Upper lobe of left lung (tissue), 6 donors: ENCODE measurements around the gene FCRLA. TPM values are rescaled to one million over a fixed set of nuclear protein-coding genes. Genes with fewer than 3 reads are reported as not detected.
"Not testable (repeated sequence)": the region's sequence is repeated elsewhere in the genome, so short reads cannot be mapped to it uniquely, and the experiment has no call there.

Experiments used
- ATAC-seq, 2 donors: fragments of 200-7000 bp; cut with Tn5 transposase; one replicate each; pipeline ENCODE4 v1.9.1; 2022; ENCODE audit warnings: mild to moderate bottlenecking in 2 of 2, moderate library complexity in 2 of 2; ENCODE audit not compliant: low FRiP score in 2 of 2
- DNase-seq, 2 donors: peaks; one replicate each; pipeline ENCODE4 v3.0.0-alpha.2; 2019 to 2020
- H3K27ac ChIP-seq, 4 donors: fragments of 200-600 bp; sonication (generic); one replicate each; pipeline ENCODE4 v1.5.1; 2016 to 2019
- H3K27me3 ChIP-seq, 4 donors: fragments of 200-600 bp; sonication (generic); one replicate each; pipeline ENCODE4 v1.5.1; 2017 to 2019
- H3K36me3 ChIP-seq, 4 donors: fragments of 200-600 bp; sonication (generic); one replicate each; pipeline ENCODE4 v1.5.1; 2016 to 2019
- H3K4me1 ChIP-seq, 4 donors: fragments of 200-600 bp; sonication (generic); one replicate each; pipeline ENCODE4 v1.5.1; 2018 to 2019
- H3K4me3 ChIP-seq, 4 donors: fragments of 200-600 bp; sonication (generic); one replicate each; pipeline ENCODE4 v1.5.1; 2017 to 2019; ENCODE audit warnings: mild to moderate bottlenecking in 2 of 4, moderate library complexity in 1 of 4
- H3K9me3 ChIP-seq, 4 donors: fragments of 200-600 bp; sonication (generic); one replicate each; pipeline ENCODE4 v1.5.1; 2018 to 2019
- CTCF ChIP-seq, 6 experiments: fragments of 450-650 bp in 4 of 6; fragments of 200-600 bp in 2 of 6; sonication (generic) in 2 of 6; IDR thresholded peaks; one replicate each; pipeline ENCODE4 v1.5.1; 2016 to 2019; ENCODE audit warnings: antibody characterized with exemption in 6 of 6
- EP300 ChIP-seq, 4 donors: sonication (generic); formaldehyde crosslinking; IDR thresholded peaks; one replicate each; pipeline ENCODE4 v1.5.1; 2017; ENCODE audit warnings: antibody characterized with exemption in 4 of 4, control low read depth in 2 of 4
- POLR2A ChIP-seq, 4 donors: fragments of 450-650 bp; IDR thresholded peaks; one replicate each; pipeline ENCODE4 v1.5.1; 2016 to 2017; ENCODE audit warnings: antibody characterized with exemption in 4 of 4, mild to moderate bottlenecking in 2 of 4
- POLR2AphosphoS5 ChIP-seq, 2 donors: sonication (generic); formaldehyde crosslinking; IDR thresholded peaks; one replicate each; pipeline ENCODE4 v1.5.1; 2017; ENCODE audit warnings: antibody characterized with exemption in 2 of 2
- WGBS, 2 donors: methylation state at CpG; one replicate each; pipeline ENCODE4 v1.1.5; 2017 to 2018; 5-methylcytosine and 5-hydroxymethylcytosine counted together
- total RNA-seq, 6 donors: library from RNA; depleted of rRNA in 4 of 6; stranded (reverse); fragments of >200 nt in 4 of 6; gene quantifications; one replicate each; pipeline versions ENCODE4 v1.1.0 to v1.2.1, GENCODE V29; 2016 to 2021
- donor health status: DM: no; HTN: no; CAD: no; lungs with moderate emphysema.
- donor health status: DM: no; HTN: yes; CAD: no; lungs with severe emphysema.

Gene FCRLA
- total RNA-seq, 6 donors from 2014 or later, result 0.52 to 1.2 (median 1.0) TPM; not detected in 3

DNA sequence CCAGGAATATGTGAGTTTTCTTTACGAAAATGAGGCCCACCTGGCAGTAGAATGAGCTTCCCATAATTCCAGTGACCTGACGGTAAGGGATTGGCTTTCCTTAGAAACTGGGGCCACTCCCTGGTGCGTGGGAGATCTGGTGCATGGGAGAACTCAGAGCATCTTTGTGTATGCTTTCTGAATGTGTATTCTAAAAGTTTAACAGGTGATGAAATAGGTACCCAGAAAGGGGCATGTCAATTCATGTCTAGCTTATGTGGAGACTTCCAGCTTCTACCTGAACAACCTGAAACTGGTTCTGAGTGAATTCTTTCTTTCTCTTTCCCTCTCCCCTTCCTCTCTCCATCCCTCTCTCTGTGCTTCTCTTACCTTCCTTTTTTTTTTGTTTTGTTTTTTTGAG, 15.2 kb upstream of the FCRLA start:
- Histone ChIP-seq H3K36me3 (no peaks in the 10 kb centered on the region), H3K4me1 (no peaks in the 10 kb centered on the region), H3K4me3 (no peak overlapping the region), H3K27ac (no peak overlapping the region), H3K9me3 (no peaks in the 10 kb centered on the region), H3K27me3 (no peaks in the 10 kb centered on the region)
- ATAC-seq (no peak), DNase-seq (no peak)
- 72 to 94% methylated on average over 3 of the region's 3 CpGs for WGBS, 2 donors
- TF ChIP-seq CTCF (IDR thresholded peaks at IDR 0.05), result no peak
- no peak for TF ChIP-seq EP300 (IDR thresholded peaks at IDR 0.05)
- TF ChIP-seq POLR2A (IDR thresholded peaks at IDR 0.05), result no peak
- no peak for TF ChIP-seq POLR2AphosphoS5 (IDR thresholded peaks at IDR 0.05)

DNA sequence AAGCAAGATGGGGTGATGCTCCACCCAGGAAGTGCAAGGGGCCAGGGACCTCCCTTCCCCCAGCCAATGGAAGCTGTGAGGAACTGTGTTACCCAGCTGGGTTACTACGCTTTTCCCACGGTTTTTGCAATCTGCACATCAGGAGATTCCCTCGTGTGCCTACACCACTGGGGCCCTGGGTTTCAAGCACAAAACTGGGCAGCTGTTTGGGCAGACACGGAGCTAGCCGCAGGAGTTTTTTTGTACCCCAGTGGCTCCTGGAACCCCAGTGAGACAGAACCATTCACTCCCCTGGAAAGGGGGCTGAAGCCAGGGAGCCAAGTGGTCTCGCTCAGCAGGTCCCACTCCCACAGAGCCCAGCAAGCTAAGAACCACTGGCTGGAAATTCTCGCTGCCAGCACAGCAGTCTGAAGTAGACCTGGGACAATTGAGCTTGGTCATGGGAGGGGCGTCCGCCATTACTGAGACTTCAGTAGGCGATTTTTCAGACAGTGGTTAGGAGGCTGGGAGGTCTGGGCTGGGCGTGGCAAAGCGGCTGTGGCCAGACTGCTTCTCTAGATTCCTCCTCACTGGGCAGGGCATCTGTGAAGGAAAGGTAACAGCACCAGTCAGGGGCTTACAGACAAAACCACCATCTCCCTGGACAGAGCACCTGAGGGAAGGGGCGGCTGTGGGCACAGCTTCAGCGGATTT, 13.9 kb upstream of the FCRLA start:
- not testable (repeated sequence) for H3K9me3 ChIP-seq, H3K4me1 ChIP-seq, H3K4me3 ChIP-seq, H3K36me3 ChIP-seq, H3K27me3 ChIP-seq, ATAC-seq, H3K27ac ChIP-seq
- peak in 1 of 2 donors; percentile 7 for DNase-seq
- 83 to 89% methylated on average over 2 to 13 of the region's 14 CpGs for WGBS, 2 donors

DNA sequence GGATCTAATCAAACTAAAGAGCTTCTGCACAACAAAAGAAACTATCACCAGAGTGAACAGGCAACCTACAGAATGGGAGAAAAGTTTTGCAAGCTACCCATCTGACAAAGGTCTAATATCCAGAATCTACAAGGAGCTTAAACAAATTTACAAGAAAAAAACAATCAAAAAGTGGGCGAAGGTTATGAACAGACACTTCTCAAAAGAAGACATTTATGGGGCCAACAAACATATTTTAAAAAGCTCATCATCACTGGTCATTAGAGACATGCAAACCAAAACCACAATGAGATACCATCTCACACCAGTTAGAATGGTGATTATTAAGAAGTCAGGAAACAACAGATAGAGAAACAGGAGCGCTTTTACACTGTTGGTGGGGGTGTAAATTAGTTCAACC, 8.7 kb upstream of the FCRLA start:
- H3K4me1 ChIP-seq, H3K9me3 ChIP-seq, H3K27me3 ChIP-seq, H3K27ac ChIP-seq, H3K4me3 ChIP-seq, ATAC-seq, H3K36me3 ChIP-seq, DNase-seq: not testable (repeated sequence)
- 95 to 98% methylated on average over 2 of the region's 2 CpGs for WGBS, 2 donors

DNA sequence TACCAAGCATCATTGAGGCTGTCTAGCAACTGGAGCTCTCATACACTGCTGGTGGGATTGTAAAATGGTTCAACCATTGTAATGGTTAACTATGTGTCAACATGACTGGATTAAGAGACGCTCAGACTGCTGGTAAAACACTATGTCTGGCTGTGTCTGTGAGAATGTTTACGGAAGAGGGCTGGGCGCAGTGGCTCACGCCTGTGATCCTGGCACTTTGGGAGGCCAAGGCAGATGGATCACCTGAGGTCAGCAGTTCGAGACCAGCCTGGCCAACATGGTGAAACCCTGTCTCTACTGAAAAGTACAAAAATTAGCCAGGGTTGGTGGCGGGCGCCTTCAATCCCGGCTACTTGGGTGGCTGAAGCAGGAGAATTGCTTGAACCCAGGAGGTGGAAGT, 4.8 kb upstream of the FCRLA start:
- H3K4me3 ChIP-seq, result no peak overlapping the region
- no peak overlapping the region for H3K27ac ChIP-seq
- DNase-seq, result no peak
- H3K36me3 ChIP-seq, result no peaks in the 10 kb centered on the region
- H3K4me1 ChIP-seq, result no peaks in the 10 kb centered on the region
- 70 to 73% methylated on average over 8 of the region's 8 CpGs for WGBS, 2 donors
- TF ChIP-seq POLR2A (IDR thresholded peaks at IDR 0.05), result no peak
- no peak for TF ChIP-seq EP300 (IDR thresholded peaks at IDR 0.05)
- TF ChIP-seq POLR2AphosphoS5 (IDR thresholded peaks at IDR 0.05), result no peak
- no peak for TF ChIP-seq CTCF (IDR thresholded peaks at IDR 0.05)
- no peaks in the 10 kb centered on the region for H3K9me3 ChIP-seq
- no peaks in the 10 kb centered on the region for H3K27me3 ChIP-seq
- ATAC-seq, result no peak

DNA sequence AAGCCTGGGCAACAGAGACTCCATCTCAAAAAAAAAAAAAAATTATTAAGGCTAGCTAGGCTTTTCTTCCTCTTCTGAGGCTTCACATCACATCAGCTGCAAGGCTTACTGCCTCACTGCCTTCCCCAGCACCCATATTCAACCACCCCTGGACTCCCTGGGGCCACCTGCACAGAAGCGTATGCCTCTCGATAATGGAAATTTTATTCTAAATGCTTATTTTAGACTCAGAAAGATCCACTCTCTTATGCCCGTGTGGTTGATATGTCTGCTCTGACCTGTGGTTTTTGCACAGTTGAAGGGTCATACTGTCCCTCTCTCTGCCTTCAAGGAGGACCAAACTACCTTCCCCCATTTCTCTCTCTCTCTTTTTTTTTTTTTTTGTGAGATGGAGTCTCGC, 1.5 kb upstream of the FCRLA start:
- DNase-seq (no peak), ATAC-seq (no peak)
- H3K4me1 ChIP-seq, result no peaks in the 10 kb centered on the region
- no peak overlapping the region for H3K4me3 ChIP-seq
- H3K27me3 ChIP-seq, result no peaks in the 10 kb centered on the region
- no peaks in the 10 kb centered on the region for H3K36me3 ChIP-seq
- TF ChIP-seq POLR2AphosphoS5 (IDR thresholded peaks at IDR 0.05) (no peak), POLR2A (IDR thresholded peaks at IDR 0.05) (no peak), EP300 (IDR thresholded peaks at IDR 0.05) (no peak), CTCF (IDR thresholded peaks at IDR 0.05) (no peak)
- no peaks in the 10 kb centered on the region for H3K9me3 ChIP-seq
- no peak overlapping the region for H3K27ac ChIP-seq
- 78 to 87% methylated on average over 4 of the region's 4 CpGs for WGBS, 2 donors

GRCh38 chr1:161706113-161706481, 932 bp upstream of the FCRLA start:
- no peaks in the 10 kb centered on the region for H3K4me1 ChIP-seq
- 85 to 93% methylated on average over 3 of the region's 3 CpGs for WGBS, 2 donors
- no peak overlapping the region for H3K4me3 ChIP-seq
- no peaks in the 10 kb centered on the region for H3K27me3 ChIP-seq
- H3K36me3 ChIP-seq, result no peaks in the 10 kb centered on the region
- no peaks in the 10 kb centered on the region for H3K9me3 ChIP-seq
- DNase-seq (no peak), ATAC-seq (no peak)
- H3K27ac ChIP-seq, result no peak overlapping the region
- TF ChIP-seq CTCF (IDR thresholded peaks at IDR 0.05) (no peak), EP300 (IDR thresholded peaks at IDR 0.05) (no peak), POLR2A (IDR thresholded peaks at IDR 0.05) (no peak), POLR2AphosphoS5 (IDR thresholded peaks at IDR 0.05) (no peak)
